ENCODE measurements around the gene RNPS1. TPM values are rescaled to one million over a fixed set of nuclear protein-coding genes. Genes with fewer than 3 reads are reported as not detected.

The RNPS1 gene
- total and polyA plus RNA-seq, 2 experiments from 2014 or later, result 315 to 384 TPM

DNA sequence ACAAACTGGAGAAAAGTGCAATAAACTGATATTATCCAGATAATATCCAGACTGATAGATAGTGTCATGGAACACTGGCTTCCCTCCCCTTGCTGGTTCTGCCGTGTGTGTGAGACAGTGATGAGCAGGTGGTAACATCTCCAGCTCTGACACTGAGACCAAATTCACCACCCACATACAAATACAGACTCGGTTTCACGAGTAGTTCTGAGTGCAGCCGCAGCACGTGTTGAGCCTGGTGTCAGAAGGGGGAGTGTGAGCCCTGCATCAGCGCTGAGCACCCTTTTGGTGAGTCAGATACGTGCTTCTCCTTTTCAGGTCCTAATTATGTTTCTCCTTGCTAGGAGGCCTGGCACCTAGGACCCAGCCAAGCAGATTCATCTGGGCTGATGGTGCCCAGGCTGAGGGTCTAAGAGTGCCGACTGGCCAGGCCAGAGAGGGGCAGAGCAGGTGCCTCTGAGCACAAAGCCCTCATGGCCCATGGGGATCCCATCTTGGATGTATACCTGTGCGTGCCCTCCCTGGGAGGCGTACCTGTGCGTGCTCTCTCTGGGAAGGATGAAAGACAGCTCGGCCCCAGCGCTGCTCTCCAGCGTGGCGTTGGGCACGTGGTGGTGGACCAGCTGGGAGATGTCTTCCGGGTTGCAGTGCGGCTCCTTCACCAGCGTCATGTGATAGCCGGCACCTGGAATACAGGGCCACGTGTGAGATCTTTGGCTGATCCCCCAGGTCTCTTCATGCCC, 27.3 kb upstream of the RNPS1 start:
- H3K27ac Mint-ChIP-seq, result no peak overlapping the region
- ATAC-seq, result no peak
- no peaks in the 10 kb centered on the region for H3K36me3 Mint-ChIP-seq (ENCODE audit: low read depth)
- Histone ChIP-seq H3K4me3 (no peak overlapping the region), H3K4me1 (ENCODE audit: insufficient read depth) (no peaks in the 10 kb centered on the region), H3K27ac (ENCODE audit: low read depth) (no peak overlapping the region), H3F3A (replicated peaks; ENCODE audit: low read depth) (no peaks in the 10 kb centered on the region), H3K9me2 (ENCODE audit: insufficient read depth) (0 out of 2 replicates have a peak, but pooled peaks cover 7% of the 10 kb centered on the region), H3K4me2 (no peak overlapping the region), H2AFZ (no peak overlapping the region), H3K36me3 (ENCODE audit: insufficient read depth) (no peaks in the 10 kb centered on the region), H4K20me1 (replicated peaks; ENCODE audit: insufficient read depth) (no peaks in the 10 kb centered on the region), H3K79me2 (replicated peaks; ENCODE audit: insufficient read depth) (no peaks in the 10 kb centered on the region), H3K27me3 (ENCODE audit: insufficient read depth) (no peaks in the 10 kb centered on the region)
- peaks cover 12% of the 10 kb centered on the region for H3K27me3 Mint-ChIP-seq (ENCODE audit: insufficient read depth, low read depth, poor library complexity)
- no peak overlapping the region for H3K4me3 Mint-ChIP-seq
- H3K4me1 Mint-ChIP-seq, result no peaks in the 10 kb centered on the region
- no peaks in the 10 kb centered on the region for H3K9me3 Mint-ChIP-seq
- TF ChIP-seq, protein P1, sequence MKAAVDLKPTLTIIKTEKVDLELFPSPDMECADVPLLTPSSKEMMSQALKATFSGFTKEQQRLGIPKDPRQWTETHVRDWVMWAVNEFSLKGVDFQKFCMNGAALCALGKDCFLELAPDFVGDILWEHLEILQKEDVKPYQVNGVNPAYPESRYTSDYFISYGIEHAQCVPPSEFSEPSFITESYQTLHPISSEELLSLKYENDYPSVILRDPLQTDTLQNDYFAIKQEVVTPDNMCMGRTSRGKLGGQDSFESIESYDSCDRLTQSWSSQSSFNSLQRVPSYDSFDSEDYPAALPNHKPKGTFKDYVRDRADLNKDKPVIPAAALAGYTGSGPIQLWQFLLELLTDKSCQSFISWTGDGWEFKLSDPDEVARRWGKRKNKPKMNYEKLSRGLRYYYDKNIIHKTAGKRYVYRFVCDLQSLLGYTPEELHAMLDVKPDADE (IDR thresholded peaks at IDR 0.05), result no peak
- TF ChIP-seq NANOG (IDR thresholded peaks at IDR 0.05; ENCODE audit: borderline replicate concordance) (no peak), STAT1 (IDR thresholded peaks at IDR 0.05; ENCODE audit: unreplicated experiment) (no peak), EZH2 (IDR thresholded peaks at IDR 0.05; ENCODE audit: low read depth, unreplicated experiment) (no peak), ZNF114 (CRISPR knock-in tag; IDR thresholded peaks at IDR 0.05) (no peak), EZH2phosphoT487 (IDR thresholded peaks at IDR 0.05; ENCODE audit: unreplicated experiment) (no peak), ZNF331 (CRISPR knock-in tag; IDR thresholded peaks at IDR 0.05; ENCODE audit: low read depth) (no peak), JUNB (IDR thresholded peaks at IDR 0.05; ENCODE audit: unreplicated experiment) (no peak), CREB1 (CRISPR knock-in tag; IDR thresholded peaks at IDR 0.05; ENCODE audit: low read depth) (no peak), POLR2AphosphoS5 (IDR thresholded peaks at IDR 0.05; ENCODE audit: low read depth) (no peak)
- TF ChIP-seq, protein P2, sequence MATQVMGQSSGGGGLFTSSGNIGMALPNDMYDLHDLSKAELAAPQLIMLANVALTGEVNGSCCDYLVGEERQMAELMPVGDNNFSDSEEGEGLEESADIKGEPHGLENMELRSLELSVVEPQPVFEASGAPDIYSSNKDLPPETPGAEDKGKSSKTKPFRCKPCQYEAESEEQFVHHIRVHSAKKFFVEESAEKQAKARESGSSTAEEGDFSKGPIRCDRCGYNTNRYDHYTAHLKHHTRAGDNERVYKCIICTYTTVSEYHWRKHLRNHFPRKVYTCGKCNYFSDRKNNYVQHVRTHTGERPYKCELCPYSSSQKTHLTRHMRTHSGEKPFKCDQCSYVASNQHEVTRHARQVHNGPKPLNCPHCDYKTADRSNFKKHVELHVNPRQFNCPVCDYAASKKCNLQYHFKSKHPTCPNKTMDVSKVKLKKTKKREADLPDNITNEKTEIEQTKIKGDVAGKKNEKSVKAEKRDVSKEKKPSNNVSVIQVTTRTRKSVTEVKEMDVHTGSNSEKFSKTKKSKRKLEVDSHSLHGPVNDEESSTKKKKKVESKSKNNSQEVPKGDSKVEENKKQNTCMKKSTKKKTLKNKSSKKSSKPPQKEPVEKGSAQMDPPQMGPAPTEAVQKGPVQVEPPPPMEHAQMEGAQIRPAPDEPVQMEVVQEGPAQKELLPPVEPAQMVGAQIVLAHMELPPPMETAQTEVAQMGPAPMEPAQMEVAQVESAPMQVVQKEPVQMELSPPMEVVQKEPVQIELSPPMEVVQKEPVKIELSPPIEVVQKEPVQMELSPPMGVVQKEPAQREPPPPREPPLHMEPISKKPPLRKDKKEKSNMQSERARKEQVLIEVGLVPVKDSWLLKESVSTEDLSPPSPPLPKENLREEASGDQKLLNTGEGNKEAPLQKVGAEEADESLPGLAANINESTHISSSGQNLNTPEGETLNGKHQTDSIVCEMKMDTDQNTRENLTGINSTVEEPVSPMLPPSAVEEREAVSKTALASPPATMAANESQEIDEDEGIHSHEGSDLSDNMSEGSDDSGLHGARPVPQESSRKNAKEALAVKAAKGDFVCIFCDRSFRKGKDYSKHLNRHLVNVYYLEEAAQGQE (IDR thresholded peaks at IDR 0.05; ENCODE audit: unreplicated experiment), result no peak
- TF ChIP-seq, protein P3, sequence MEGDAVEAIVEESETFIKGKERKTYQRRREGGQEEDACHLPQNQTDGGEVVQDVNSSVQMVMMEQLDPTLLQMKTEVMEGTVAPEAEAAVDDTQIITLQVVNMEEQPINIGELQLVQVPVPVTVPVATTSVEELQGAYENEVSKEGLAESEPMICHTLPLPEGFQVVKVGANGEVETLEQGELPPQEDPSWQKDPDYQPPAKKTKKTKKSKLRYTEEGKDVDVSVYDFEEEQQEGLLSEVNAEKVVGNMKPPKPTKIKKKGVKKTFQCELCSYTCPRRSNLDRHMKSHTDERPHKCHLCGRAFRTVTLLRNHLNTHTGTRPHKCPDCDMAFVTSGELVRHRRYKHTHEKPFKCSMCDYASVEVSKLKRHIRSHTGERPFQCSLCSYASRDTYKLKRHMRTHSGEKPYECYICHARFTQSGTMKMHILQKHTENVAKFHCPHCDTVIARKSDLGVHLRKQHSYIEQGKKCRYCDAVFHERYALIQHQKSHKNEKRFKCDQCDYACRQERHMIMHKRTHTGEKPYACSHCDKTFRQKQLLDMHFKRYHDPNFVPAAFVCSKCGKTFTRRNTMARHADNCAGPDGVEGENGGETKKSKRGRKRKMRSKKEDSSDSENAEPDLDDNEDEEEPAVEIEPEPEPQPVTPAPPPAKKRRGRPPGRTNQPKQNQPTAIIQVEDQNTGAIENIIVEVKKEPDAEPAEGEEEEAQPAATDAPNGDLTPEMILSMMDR (conservative IDR thresholded peaks at IDR 0.05; ENCODE audit: low read depth in 2 of 2), result no peak
- TF ChIP-seq, protein P4, sequence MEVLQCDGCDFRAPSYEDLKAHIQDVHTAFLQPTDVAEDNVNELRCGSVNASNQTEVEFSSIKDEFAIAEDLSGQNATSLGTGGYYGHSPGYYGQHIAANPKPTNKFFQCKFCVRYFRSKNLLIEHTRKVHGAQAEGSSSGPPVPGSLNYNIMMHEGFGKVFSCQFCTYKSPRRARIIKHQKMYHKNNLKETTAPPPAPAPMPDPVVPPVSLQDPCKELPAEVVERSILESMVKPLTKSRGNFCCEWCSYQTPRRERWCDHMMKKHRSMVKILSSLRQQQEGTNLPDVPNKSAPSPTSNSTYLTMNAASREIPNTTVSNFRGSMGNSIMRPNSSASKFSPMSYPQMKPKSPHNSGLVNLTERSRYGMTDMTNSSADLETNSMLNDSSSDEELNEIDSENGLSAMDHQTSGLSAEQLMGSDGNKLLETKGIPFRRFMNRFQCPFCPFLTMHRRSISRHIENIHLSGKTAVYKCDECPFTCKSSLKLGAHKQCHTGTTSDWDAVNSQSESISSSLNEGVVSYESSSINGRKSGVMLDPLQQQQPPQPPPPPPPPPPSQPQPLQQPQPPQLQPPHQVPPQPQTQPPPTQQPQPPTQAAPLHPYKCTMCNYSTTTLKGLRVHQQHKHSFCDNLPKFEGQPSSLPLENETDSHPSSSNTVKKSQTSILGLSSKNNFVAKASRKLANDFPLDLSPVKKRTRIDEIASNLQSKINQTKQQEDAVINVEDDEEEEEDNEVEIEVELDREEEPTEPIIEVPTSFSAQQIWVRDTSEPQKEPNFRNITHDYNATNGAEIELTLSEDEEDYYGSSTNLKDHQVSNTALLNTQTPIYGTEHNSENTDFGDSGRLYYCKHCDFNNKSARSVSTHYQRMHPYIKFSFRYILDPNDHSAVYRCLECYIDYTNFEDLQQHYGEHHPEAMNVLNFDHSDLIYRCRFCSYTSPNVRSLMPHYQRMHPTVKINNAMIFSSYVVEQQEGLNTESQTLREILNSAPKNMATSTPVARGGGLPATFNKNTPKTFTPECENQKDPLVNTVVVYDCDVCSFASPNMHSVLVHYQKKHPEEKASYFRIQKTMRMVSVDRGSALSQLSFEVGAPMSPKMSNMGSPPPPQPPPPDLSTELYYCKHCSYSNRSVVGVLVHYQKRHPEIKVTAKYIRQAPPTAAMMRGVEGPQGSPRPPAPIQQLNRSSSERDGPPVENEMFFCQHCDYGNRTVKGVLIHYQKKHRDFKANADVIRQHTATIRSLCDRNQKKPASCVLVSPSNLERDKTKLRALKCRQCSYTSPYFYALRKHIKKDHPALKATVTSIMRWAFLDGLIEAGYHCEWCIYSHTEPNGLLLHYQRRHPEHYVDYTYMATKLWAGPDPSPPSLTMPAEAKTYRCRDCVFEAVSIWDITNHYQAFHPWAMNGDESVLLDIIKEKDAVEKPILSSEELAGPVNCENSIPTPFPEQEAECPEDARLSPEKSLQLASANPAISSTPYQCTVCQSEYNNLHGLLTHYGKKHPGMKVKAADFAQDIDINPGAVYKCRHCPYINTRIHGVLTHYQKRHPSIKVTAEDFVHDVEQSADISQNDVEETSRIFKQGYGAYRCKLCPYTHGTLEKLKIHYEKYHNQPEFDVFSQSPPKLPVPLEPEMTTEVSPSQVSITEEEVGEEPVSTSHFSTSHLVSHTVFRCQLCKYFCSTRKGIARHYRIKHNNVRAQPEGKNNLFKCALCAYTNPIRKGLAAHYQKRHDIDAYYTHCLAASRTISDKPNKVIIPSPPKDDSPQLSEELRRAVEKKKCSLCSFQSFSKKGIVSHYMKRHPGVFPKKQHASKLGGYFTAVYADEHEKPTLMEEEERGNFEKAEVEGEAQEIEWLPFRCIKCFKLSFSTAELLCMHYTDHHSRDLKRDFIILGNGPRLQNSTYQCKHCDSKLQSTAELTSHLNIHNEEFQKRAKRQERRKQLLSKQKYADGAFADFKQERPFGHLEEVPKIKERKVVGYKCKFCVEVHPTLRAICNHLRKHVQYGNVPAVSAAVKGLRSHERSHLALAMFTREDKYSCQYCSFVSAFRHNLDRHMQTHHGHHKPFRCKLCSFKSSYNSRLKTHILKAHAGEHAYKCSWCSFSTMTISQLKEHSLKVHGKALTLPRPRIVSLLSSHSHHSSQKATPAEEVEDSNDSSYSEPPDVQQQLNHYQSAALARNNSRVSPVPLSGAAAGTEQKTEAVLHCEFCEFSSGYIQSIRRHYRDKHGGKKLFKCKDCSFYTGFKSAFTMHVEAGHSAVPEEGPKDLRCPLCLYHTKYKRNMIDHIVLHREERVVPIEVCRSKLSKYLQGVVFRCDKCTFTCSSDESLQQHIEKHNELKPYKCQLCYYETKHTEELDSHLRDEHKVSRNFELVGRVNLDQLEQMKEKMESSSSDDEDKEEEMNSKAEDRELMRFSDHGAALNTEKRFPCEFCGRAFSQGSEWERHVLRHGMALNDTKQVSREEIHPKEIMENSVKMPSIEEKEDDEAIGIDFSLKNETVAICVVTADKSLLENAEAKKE (CRISPR knock-in tag; IDR thresholded peaks at IDR 0.05), result no peak
- no peak for DNase-seq (ENCODE audit: low spot score)

Data from GM23338 (cell line).